Tibial nerve (tissue), 3 donors: ENCODE measurements around the gene CCNQ.

Experiments used
- CTCF ChIP-seq, 5 experiments: fragments of 200-600 bp in 3 of 5; fragments of 450-650 bp in 2 of 5; sonication (generic) in 3 of 5; IDR thresholded peaks; one replicate each; pipeline ENCODE4 v1.5.1; 2016 to 2019; ENCODE audit warnings: antibody characterized with exemption in 5 of 5, mild to moderate bottlenecking in 3 of 5, moderate library complexity in 2 of 5
- POLR2A ChIP-seq, 2 donors: fragments of 450-650 bp; IDR thresholded peaks; one replicate each; pipeline ENCODE4 v1.6.1; 2017; ENCODE audit warnings: antibody characterized with exemption in 2 of 2, mild to moderate bottlenecking in 2 of 2, moderate library complexity in 2 of 2

GRCh38 chrX:153639177-153640044 lies 40.5 kb upstream of the CCNQ start:
- TF ChIP-seq CTCF (IDR thresholded peaks at IDR 0.05) (no peak), POLR2A (IDR thresholded peaks at IDR 0.05) (no peak)
